IMR-90 (cell line): ENCODE data around the gene MMP27. TPM values are rescaled to one million over a fixed set of nuclear protein-coding genes. Genes with fewer than 3 reads are reported as not detected.

Experiments
- ATAC-seq: fragments of 200-7000 bp; cut with Tn5 transposase; 2 replicates; pipeline ENCODE4 v1.9.1; 2020; ENCODE audit warnings: low read depth, mild to moderate bottlenecking, moderate library complexity
- BruUV-seq: library from RNA; stranded (reverse); fragments of 400-500 nt; replicated peaks from 2 replicates; lab custom pipeline; 2021; lab: Mats Ljungman, UMichigan
- CTCF ChIA-PET: fragments of 300-600 bp; formaldehyde crosslinking; extraction: SDS; loops from one replicate; lab custom pipeline; 2021; ENCODE audit warnings: antibody characterized with exemption; lab: Yijun Ruan, JAX
- POLR2A ChIA-PET: fragments of 300-600 bp; sonication (Branson Sonifier 250); formaldehyde crosslinking; loops from one replicate; lab custom pipeline; 2022; ENCODE audit warnings: antibody characterized with exemption; ENCODE audit not compliant: unreplicated experiment; lab: Charles Lee
- DNase-seq: peaks from one replicate; pipeline ENCODE4 v3.0.0; 2013
- H2AFZ ChIP-seq: replicated peaks from 2 replicates; pipeline ENCODE3; 2013; ENCODE audit warnings: low read length, mild to moderate bottlenecking; ENCODE audit not compliant: poor library complexity
- H2AK5ac ChIP-seq: 2 replicates; pipeline ENCODE4 v1.6.1; 2013; ENCODE audit warnings: low read depth, low read length, inconsistent platforms
- H2AK9ac ChIP-seq: replicated peaks from 2 replicates; pipeline ENCODE3; 2013; ENCODE audit warnings: mild to moderate bottlenecking, low read depth, low read length, moderate library complexity; ENCODE audit not compliant: poor library complexity
- H2BK120ac ChIP-seq: 2 replicates; pipeline ENCODE4 v1.6.1; 2013; ENCODE audit warnings: low read depth, low read length, inconsistent platforms
- H2BK15ac ChIP-seq: 3 replicates; pipeline ENCODE4 v1.6.1; 2013; ENCODE audit warnings: low read depth, low read length, inconsistent platforms
- H2BK20ac ChIP-seq: 2 replicates; pipeline ENCODE4 v1.6.1; 2013; ENCODE audit warnings: low read depth, mild to moderate bottlenecking, inconsistent platforms, low read length, moderate library complexity
- H2BK5ac ChIP-seq: 2 replicates; pipeline ENCODE4 v1.6.1; 2013; ENCODE audit warnings: mild to moderate bottlenecking, low read depth, low read length, inconsistent platforms; ENCODE audit not compliant: poor library complexity, severe bottlenecking
- H3K14ac ChIP-seq: replicated peaks from 2 replicates; pipeline ENCODE4 v1.6.1; 2013; ENCODE audit warnings: low read depth, low read length, inconsistent platforms
- H3K18ac ChIP-seq: 2 replicates; pipeline ENCODE4 v1.6.1; 2013; ENCODE audit warnings: low read depth, low read length, control low read depth
- H3K23ac ChIP-seq: 2 replicates; pipeline ENCODE4 v1.6.1; 2013; ENCODE audit warnings: low read depth, low read length, inconsistent platforms
- H3K27ac ChIP-seq: 2 replicates; pipeline ENCODE4 v1.5.1; 2013; ENCODE audit warnings: mild to moderate bottlenecking, control low read depth, low read length; ENCODE audit not compliant: insufficient read depth
- H3K27me3 ChIP-seq: 2 replicates; pipeline ENCODE4 v1.6.1; 2013; ENCODE audit warnings: low read length; ENCODE audit not compliant: control insufficient read depth, insufficient read depth
- H3K36me3 ChIP-seq: 2 replicates; pipeline ENCODE4 v1.6.1; 2013; ENCODE audit warnings: low read length, mixed read lengths; ENCODE audit not compliant: control insufficient read depth, insufficient read depth
- H3K4ac ChIP-seq: 2 replicates; pipeline ENCODE4 v1.6.1; 2013; ENCODE audit warnings: low read depth, low read length, inconsistent platforms
- H3K4me1 ChIP-seq: 2 replicates; pipeline ENCODE4 v1.6.1; 2013; ENCODE audit warnings: low read length, mixed read lengths; ENCODE audit not compliant: control insufficient read depth, insufficient read depth
- H3K4me2 ChIP-seq: 2 replicates; pipeline ENCODE4 v1.6.1; 2013; ENCODE audit warnings: low read depth, mild to moderate bottlenecking, control low read depth, low read length, moderate library complexity
- H3K4me3 ChIP-seq: 2 replicates; pipeline ENCODE4 v1.5.1; 2013; ENCODE audit warnings: low read depth, mild to moderate bottlenecking, control low read depth, low read length, moderate library complexity; ENCODE audit not compliant: insufficient read depth
- H3K56ac ChIP-seq: 2 replicates; pipeline ENCODE4 v1.6.1; 2013; ENCODE audit warnings: low read length, inconsistent platforms; ENCODE audit not compliant: insufficient read depth; ENCODE audit errors: extremely low read depth
- H3K79me1 ChIP-seq, 2 experiments: 2 replicates each; pipeline ENCODE4 v1.6.1; 2013; ENCODE audit warnings: low read length in 2 of 2, inconsistent platforms in 1 of 2, low read depth in 1 of 2
- H3K9ac ChIP-seq: 2 replicates; pipeline ENCODE4 v1.6.1; 2013; ENCODE audit warnings: low read depth, low read length, control low read depth
- H3K9me1 ChIP-seq: 2 replicates; pipeline ENCODE4 v1.6.1; 2013; ENCODE audit warnings: low read length, inconsistent platforms; ENCODE audit not compliant: insufficient read depth
- H3K9me3 ChIP-seq: 2 replicates; pipeline ENCODE4 v1.6.1; 2013; ENCODE audit warnings: low read length; ENCODE audit not compliant: control insufficient read depth, insufficient read depth
- H4K20me1 ChIP-seq: 2 replicates; pipeline ENCODE4 v1.6.1; 2013; ENCODE audit warnings: low read length, inconsistent platforms; ENCODE audit not compliant: insufficient read depth
- H4K5ac ChIP-seq: 2 replicates; pipeline ENCODE4 v1.6.1; 2013; ENCODE audit warnings: mild to moderate bottlenecking, low read depth, low read length, control low read depth
- H4K8ac ChIP-seq, 2 experiments: 2 replicates each; pipeline ENCODE4 v1.6.1; 2013; ENCODE audit warnings: low read depth in 2 of 2, low read length in 2 of 2, control low read depth in 1 of 2, inconsistent platforms in 1 of 2
- H4K91ac ChIP-seq: 2 replicates; pipeline ENCODE4 v1.6.1; 2013; ENCODE audit warnings: low read depth, low read length, inconsistent platforms; ENCODE audit not compliant: insufficient read depth
- BHLHE40 ChIP-seq: fragments of 150-350 bp; IDR thresholded peaks from 2 replicates; pipeline ENCODE4 v1.6.1; 2016; ENCODE audit warnings: mild to moderate bottlenecking, low read depth, low read length
- CHD1 ChIP-seq: IDR thresholded peaks from 2 replicates; pipeline ENCODE4 v1.6.1; 2012; ENCODE audit warnings: low read depth, low read length, improper control_type of control experiment
- ELK1 ChIP-seq: fragments of 150-350 bp; IDR thresholded peaks from 2 replicates; pipeline ENCODE4 v1.6.1; 2016; ENCODE audit warnings: low read depth, mild to moderate bottlenecking, low read length, moderate library complexity, borderline replicate concordance
- MAFK ChIP-seq: IDR thresholded peaks from 2 replicates; pipeline ENCODE4 v1.6.1; 2012; ENCODE audit warnings: low read depth, low read length, improper control_type of control experiment
- MAZ ChIP-seq: IDR thresholded peaks from 2 replicates; pipeline ENCODE4 v1.6.1; 2012; ENCODE audit warnings: low read depth, mild to moderate bottlenecking, low read length, improper control_type of control experiment, moderate library complexity, borderline replicate concordance
- MXI1 ChIP-seq: IDR thresholded peaks from 2 replicates; pipeline ENCODE4 v1.6.1; 2012; ENCODE audit warnings: low read depth, mild to moderate bottlenecking, low read length, moderate library complexity, borderline replicate concordance
- RAD21 ChIP-seq: IDR thresholded peaks from 2 replicates; pipeline ENCODE4 v1.6.1; 2012; ENCODE audit warnings: low read length, improper control_type of control experiment
- WGBS, 2 experiments: methylation state at CpG; one replicate each; pipeline versions ENCODE4 v1.1.5 to v1.1.7; 2013; ENCODE audit warnings: missing lambda C conversion rate in 2 of 2; ENCODE audit not compliant: insufficient read length in 1 of 2; ENCODE audit errors: extremely low coverage in 2 of 2; 5-methylcytosine and 5-hydroxymethylcytosine counted together
- dilution Hi-C: fragments of 300-500 bp; cut with HindIII; formaldehyde crosslinking; loops from one replicate; pipeline ENCODE4 v1.14.3; 2018; ENCODE audit warnings: low sequenced_read_pairs; ENCODE audit not compliant: unreplicated experiment
- in situ Hi-C: fragments of 300-500 bp; cut with MboI; formaldehyde crosslinking; loops from 3 replicates; pipeline ENCODE4 v1.14.3; 2019; ENCODE audit warnings: low sequenced_read_pairs, inconsistent platforms, mixed read lengths
- intact Hi-C: fragments of 100-400 bp; cut with micrococcal nuclease; formaldehyde crosslinking; loops from 2 replicates; pipeline ENCODE4 v1.10.0; 2022
- polyA plus RNA-seq, 3 experiments: library from polyadenylated mRNA; depleted of rRNA; stranded (reverse); fragments of >200 nt; gene quantifications; 2 replicates each; pipeline ENCODE4 v1.2.3, GENCODE V29; 2012; ENCODE audit warnings: low replicate concordance in 1 of 3
- total RNA-seq: library from RNA; depleted of rRNA; stranded (reverse); fragments of >200 nt; gene quantifications from 2 replicates; pipeline ENCODE4 v1.2.3, GENCODE V29; 2012

Gene MMP27
- total and polyA plus RNA-seq, 2 of the 4 experiments (the other 2 are of a cell fraction): not detected

- Histone ChIP-seq H3K4me3 (no peak overlapping the region), H3K18ac (no peak overlapping the region), H4K91ac (no peak overlapping the region), H3K27me3 (peaks cover 11% of the 10 kb centered on the region), H3K27ac (no peak overlapping the region), H2AK9ac (no peak overlapping the region), H2AFZ (no peak overlapping the region), H2BK20ac (no peak overlapping the region), H4K5ac (no peak overlapping the region), H3K4ac (no peak overlapping the region), H4K20me1 (no peaks in the 10 kb centered on the region), H3K79me1 (no peaks in the 10 kb centered on the region), H2BK120ac (no peak overlapping the region), H3K4me1 (no peaks in the 10 kb centered on the region), H3K23ac (no peak overlapping the region), H4K8ac (no peak overlapping the region), H3K9me3 (no peaks in the 10 kb centered on the region; the same call in 1 of the 2 replicates), H2AK5ac (no peak overlapping the region), H3K4me2 (no peak overlapping the region), H3K56ac (no peak overlapping the region), H3K9me1 (0 out of 2 replicates have a peak, but pooled peaks cover 4% of the 10 kb centered on the region), H2BK5ac (no peak overlapping the region), H2BK15ac (no peak overlapping the region), H3K14ac (no peak overlapping the region), H3K36me3 (no peaks in the 10 kb centered on the region), H3K9ac (no peak overlapping the region)
- ATAC-seq (no peak), DNase-seq (no peak)
- WGBS, 2 experiments: no CpG with 5 or more reads among the region's 1 CpG
- no TSS peak for BruUV-seq
- intact Hi-C loops (no loop called here), in situ Hi-C loops (no loop called here), dilution Hi-C loops (no loop called here)
- CTCF ChIA-PET: no interaction called here
- TF ChIP-seq ELK1: no peak
- TF ChIP-seq MAZ: no peak
- TF ChIP-seq MAFK: no peak
- no peak for TF ChIP-seq BHLHE40
- no peak for TF ChIP-seq CHD1
- TF ChIP-seq RAD21: no peak
- no peak for TF ChIP-seq MXI1
- POLR2A ChIA-PET: no interaction called here
These were observed 49.0 kb downstream of the MMP27 start for GRCh38 chr11:102656528-102656927.
